8988T (cell line): ENCODE results near the gene ZNF573.

Source experiments
- DNase-seq: peaks from one replicate; pipeline ENCODE4 v3.0.0; 2011

ZNF573 gene

GRCh38 chr19:37692956-37693620 is 86.3 kb downstream of the ZNF573 start:
- DNase-seq = no peak

GRCh38 chr19:37691881-37692504 is 87.4 kb downstream of the ZNF573 start:
- DNase-seq = no peak
